Caco-2 (cell line): ENCODE data around the gene UBE3A. TPM values are rescaled to one million over a fixed set of nuclear protein-coding genes. Genes with fewer than 3 reads are reported as not detected.

Experiments used
- BruUV-seq: library from RNA; stranded (reverse); fragments of 400-500 nt; replicated peaks from 2 replicates; lab custom pipeline; 2021; lab: Mats Ljungman, UMichigan
- CTCF ChIA-PET: fragments of 300-600 bp; sonication (Branson Sonifier 250); formaldehyde crosslinking; loops from one replicate; lab custom pipeline; 2022; ENCODE audit warnings: antibody characterized with exemption; lab: Charles Lee
- POLR2A ChIA-PET: fragments of 300-600 bp; sonication (Branson Sonifier 250); formaldehyde crosslinking; loops from one replicate; lab custom pipeline; 2022; ENCODE audit warnings: antibody characterized with exemption; lab: Charles Lee
- DNase-seq, 2 experiments: peaks; one replicate each; pipeline versions ENCODE4 v3.0.0 to v3.0.0-alpha.2; 2020 to 2022
- H3K27me3 ChIP-seq: replicated peaks from 2 replicates; pipeline ENCODE4 v1.6.0; 2011; ENCODE audit warnings: low read length; ENCODE audit not compliant: control insufficient read depth, insufficient read depth
- H3K36me3 ChIP-seq: 2 replicates; pipeline ENCODE4 v1.5.1; 2011; ENCODE audit warnings: low read length; ENCODE audit not compliant: control insufficient read depth, insufficient read depth
- H3K4me1 ChIP-seq: fragments of 250-450 bp; sonication (Bioruptor Pico); 2 replicates; pipeline ENCODE4 v1.5.1; 2020; ENCODE audit warnings: mild to moderate bottlenecking
- H3K4me3 ChIP-seq: 2 replicates; pipeline ENCODE4 v1.5.1; 2011; ENCODE audit warnings: low read depth, mild to moderate bottlenecking, control low read depth, low read length
- H3K9me3 ChIP-seq: fragments of 250-450 bp; sonication (Bioruptor Pico); 2 replicates; pipeline ENCODE4 v1.5.1; 2020; ENCODE audit warnings: mild to moderate bottlenecking, moderate library complexity
- H3K27ac Mint-ChIP-seq: one replicate; pipeline ENCODE4 v1.8.0; 2022; ENCODE audit warnings: mixed read lengths; ENCODE audit not compliant: unreplicated experiment
- H3K27me3 Mint-ChIP-seq: one replicate; pipeline ENCODE4 v1.8.0; 2022; ENCODE audit warnings: mixed read lengths; ENCODE audit not compliant: insufficient read depth, unreplicated experiment
- H3K36me3 Mint-ChIP-seq: one replicate; pipeline ENCODE4 v1.8.0; 2022; ENCODE audit warnings: mild to moderate bottlenecking, mixed read lengths; ENCODE audit not compliant: insufficient read depth, unreplicated experiment
- H3K4me1 Mint-ChIP-seq: one replicate; pipeline ENCODE4 v1.8.0; 2022; ENCODE audit warnings: low read depth, mixed read lengths; ENCODE audit not compliant: unreplicated experiment
- H3K4me3 Mint-ChIP-seq: one replicate; pipeline ENCODE4 v1.8.0; 2022; ENCODE audit warnings: mild to moderate bottlenecking, moderate library complexity, mixed read lengths; ENCODE audit not compliant: unreplicated experiment
- H3K9me3 Mint-ChIP-seq: one replicate; pipeline ENCODE4 v1.8.0; 2022; ENCODE audit warnings: mixed read lengths; ENCODE audit not compliant: unreplicated experiment
- intact Hi-C: fragments of 100-400 bp; cut with micrococcal nuclease; formaldehyde crosslinking; loops from one replicate; pipeline ENCODE4 v1.10.0; 2022; ENCODE audit not compliant: unreplicated experiment
- total RNA-seq: library from RNA; stranded (reverse); gene quantifications from 2 replicates; pipeline ENCODE4 v1.2.3, GENCODE V29; 2022
- TF ChIP-seq, protein P1 (sequence below), 2 experiments: fragments of 200-600 bp in 1 of 2; IDR thresholded peaks; 1 replicate in 1 of 2; 2 replicates in 1 of 2; pipeline versions ENCODE4 v1.5.1 to v1.8.0; 2011 to 2022; ENCODE audit warnings: antibody characterized with exemption in 1 of 2, control low read depth in 1 of 2, inconsistent platforms in 1 of 2, low read depth in 1 of 2, low read length in 1 of 2, mild to moderate bottlenecking in 1 of 2, moderate library complexity in 1 of 2; ENCODE audit not compliant: insufficient read depth in 1 of 2, severe bottlenecking in 1 of 2, unreplicated experiment in 1 of 2

UBE3A gene
- total RNA-seq, 1 experiment from 2014 or later = 125 TPM

DNA sequence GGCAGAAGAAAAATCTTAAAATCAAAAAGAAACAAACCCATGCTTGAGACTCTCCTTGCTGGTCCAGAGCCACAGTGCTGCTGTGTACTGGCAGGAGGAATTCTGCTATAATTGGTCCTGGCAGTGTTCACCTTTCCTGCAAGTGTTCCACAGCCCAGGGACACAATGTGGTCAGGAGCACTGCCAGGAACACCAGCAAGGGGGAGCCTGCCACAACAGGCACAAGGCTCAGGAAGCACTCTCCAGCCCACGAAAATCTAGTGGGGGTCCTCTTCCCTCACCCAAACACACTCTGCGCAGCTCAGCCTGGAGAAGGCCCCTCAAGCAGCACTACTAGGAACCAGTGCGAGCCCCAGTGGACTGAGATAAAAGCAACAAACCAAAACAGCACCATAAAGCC lies 92.9 kb downstream of the UBE3A start:
- DNase-seq = peak in 1 of 2 experiments; percentile 32
- H3K4me3 Mint-ChIP-seq = no peak overlapping the region

DNA sequence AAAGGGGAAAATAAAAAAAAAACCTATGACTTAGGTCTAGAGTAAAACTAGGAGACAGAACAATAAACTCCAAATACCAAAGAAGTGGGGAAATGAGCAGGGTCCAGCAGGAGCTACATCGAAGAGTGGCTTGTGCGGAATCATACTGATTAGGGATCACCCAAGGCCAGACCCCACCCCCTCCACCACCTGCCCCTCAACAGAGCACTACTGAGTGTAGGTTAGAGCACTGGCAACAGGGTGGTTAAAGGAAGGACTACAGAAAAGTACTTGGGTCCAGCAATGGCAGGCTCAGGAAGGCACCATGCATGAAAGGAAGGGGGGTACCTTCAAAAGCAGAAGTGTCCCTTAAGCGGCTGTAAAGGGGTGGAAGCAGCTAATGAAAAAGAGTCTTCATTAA lies 96.2 kb downstream of the UBE3A start:
- Mint-ChIP-seq H3K27me3 (no peaks in the 10 kb centered on the region), H3K9me3 (no peaks in the 10 kb centered on the region), H3K4me3 (no peak overlapping the region), H3K27ac (peak overlapping the region; percentile 50), H3K36me3 (peaks cover 64% of the 10 kb centered on the region), H3K4me1 (peaks cover 7% of the 10 kb centered on the region)
- ChIA-PET POLR2A (no interaction called here), CTCF (no interaction called here)
- peaks cover 2% of the 10 kb centered on the region; the same call in 1 of the 2 replicates for H3K36me3 ChIP-seq
- no peak overlapping the region for H3K4me3 ChIP-seq
- BruUV-seq = no TSS peak
- intact Hi-C loops = no loop called here
- no peak for DNase-seq
- no peaks in the 10 kb centered on the region for H3K9me3 ChIP-seq
- H3K27me3 ChIP-seq = no peaks in the 10 kb centered on the region
- TF ChIP-seq, protein P1, sequence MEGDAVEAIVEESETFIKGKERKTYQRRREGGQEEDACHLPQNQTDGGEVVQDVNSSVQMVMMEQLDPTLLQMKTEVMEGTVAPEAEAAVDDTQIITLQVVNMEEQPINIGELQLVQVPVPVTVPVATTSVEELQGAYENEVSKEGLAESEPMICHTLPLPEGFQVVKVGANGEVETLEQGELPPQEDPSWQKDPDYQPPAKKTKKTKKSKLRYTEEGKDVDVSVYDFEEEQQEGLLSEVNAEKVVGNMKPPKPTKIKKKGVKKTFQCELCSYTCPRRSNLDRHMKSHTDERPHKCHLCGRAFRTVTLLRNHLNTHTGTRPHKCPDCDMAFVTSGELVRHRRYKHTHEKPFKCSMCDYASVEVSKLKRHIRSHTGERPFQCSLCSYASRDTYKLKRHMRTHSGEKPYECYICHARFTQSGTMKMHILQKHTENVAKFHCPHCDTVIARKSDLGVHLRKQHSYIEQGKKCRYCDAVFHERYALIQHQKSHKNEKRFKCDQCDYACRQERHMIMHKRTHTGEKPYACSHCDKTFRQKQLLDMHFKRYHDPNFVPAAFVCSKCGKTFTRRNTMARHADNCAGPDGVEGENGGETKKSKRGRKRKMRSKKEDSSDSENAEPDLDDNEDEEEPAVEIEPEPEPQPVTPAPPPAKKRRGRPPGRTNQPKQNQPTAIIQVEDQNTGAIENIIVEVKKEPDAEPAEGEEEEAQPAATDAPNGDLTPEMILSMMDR (IDR thresholded peaks at IDR 0.05; ENCODE audit: insufficient read depth in 1 of 2, low read depth in 1 of 2, low read length in 1 of 2, severe bottlenecking in 1 of 2, unreplicated experiment in 1 of 2) = no peak
- 0 out of 2 replicates have a peak, but pooled peaks cover 9% of the 10 kb centered on the region for H3K4me1 ChIP-seq

More for the DNA sequence above, 92.9 kb downstream of the UBE3A start:
- Histone ChIP-seq H3K36me3 (no peaks in the 10 kb centered on the region; the same call in 1 of the 2 replicates), H3K27me3 (no peaks in the 10 kb centered on the region), H3K9me3 (peaks cover 4% of the 10 kb centered on the region; the same call in 1 of the 2 replicates), H3K4me1 (0 out of 2 replicates have a peak, but pooled peaks cover 9% of the 10 kb centered on the region), H3K4me3 (no peak overlapping the region)
- Mint-ChIP-seq H3K9me3 (no peaks in the 10 kb centered on the region), H3K27me3 (no peaks in the 10 kb centered on the region), H3K36me3 (peaks cover 62% of the 10 kb centered on the region), H3K27ac (peak overlapping the region; percentile 36), H3K4me1 (peaks cover 7% of the 10 kb centered on the region)
- intact Hi-C loops = no loop called here
- CTCF ChIA-PET = no interaction called here
- TF ChIP-seq, protein P1 (IDR thresholded peaks at IDR 0.05; ENCODE audit: insufficient read depth in 1 of 2, low read depth in 1 of 2, low read length in 1 of 2, severe bottlenecking in 1 of 2, unreplicated experiment in 1 of 2) = peak in 1 of 2 experiments; percentile 28
- POLR2A ChIA-PET = no interaction called here
- BruUV-seq = no TSS peak

DNA sequence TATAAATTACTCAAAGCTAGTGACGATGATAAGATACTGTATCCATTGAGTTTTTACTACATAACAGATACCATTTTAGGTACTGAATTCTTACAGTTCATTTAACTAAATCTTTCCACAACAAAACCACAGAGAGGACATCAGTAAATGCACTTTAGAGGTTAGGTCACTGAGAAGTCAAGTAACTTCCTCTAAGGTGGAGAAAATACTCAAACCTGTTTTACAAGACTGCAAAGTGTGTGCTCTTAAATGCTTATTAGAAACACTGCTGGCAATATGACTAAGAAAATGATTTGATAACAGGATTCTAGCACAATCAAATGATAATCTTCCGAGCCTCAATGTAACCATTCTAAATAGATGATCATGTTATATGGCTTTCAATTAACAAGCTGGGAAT lies 99.4 kb downstream of the UBE3A start:
- TF ChIP-seq, protein P1 (IDR thresholded peaks at IDR 0.05; ENCODE audit: insufficient read depth in 1 of 2, low read depth in 1 of 2, low read length in 1 of 2, severe bottlenecking in 1 of 2, unreplicated experiment in 1 of 2) = no peak
- Mint-ChIP-seq H3K4me3 (no peak overlapping the region), H3K27me3 (no peaks in the 10 kb centered on the region), H3K27ac (no peak overlapping the region), H3K9me3 (peaks cover 15% of the 10 kb centered on the region), H3K36me3 (peaks cover 76% of the 10 kb centered on the region), H3K4me1 (peaks cover 7% of the 10 kb centered on the region)
- Histone ChIP-seq H3K4me1 (0 out of 2 replicates have a peak, but pooled peaks cover 9% of the 10 kb centered on the region), H3K4me3 (no peak overlapping the region), H3K36me3 (peaks cover 2% of the 10 kb centered on the region; the same call in 1 of the 2 replicates), H3K9me3 (no peaks in the 10 kb centered on the region), H3K27me3 (no peaks in the 10 kb centered on the region)
- POLR2A ChIA-PET = no interaction called here
- BruUV-seq = no TSS peak
- DNase-seq = no peak
- CTCF ChIA-PET = no interaction called here
- intact Hi-C loops = no loop called here
